ENCODE data around the gene TMC6. TPM values are rescaled to one million over a fixed set of nuclear protein-coding genes. Genes with fewer than 3 reads are reported as not detected.

Gene TMC6
- total and polyA plus RNA-seq, 2 of the 4 experiments (the other 2 are of a cell fraction): 0.19 TPM; not detected in 1

DNA sequence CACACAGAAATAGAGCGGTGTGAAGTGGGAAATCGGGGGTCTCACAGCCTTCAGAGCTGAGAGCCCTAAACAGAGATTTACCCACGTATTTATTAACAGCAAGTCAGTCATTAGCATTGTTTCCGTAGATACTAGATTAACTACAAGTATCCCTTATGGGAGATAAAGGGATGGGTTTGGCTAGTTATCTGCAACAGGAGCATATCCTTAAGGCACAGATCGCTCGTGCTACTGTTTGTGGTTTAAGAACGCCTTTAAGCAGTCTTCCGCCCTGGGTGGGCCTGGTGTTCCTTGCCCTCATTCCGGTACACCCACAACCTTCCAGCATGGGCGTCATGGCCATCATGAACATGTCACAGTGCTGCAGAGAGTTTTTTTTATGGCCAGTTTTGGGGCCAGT lies 27.0 kb downstream of the TMC6 start:
- H2AK5ac ChIP-seq (ENCODE audit: low read depth, low read length): no peak overlapping the region
- TF ChIP-seq, protein P1, sequence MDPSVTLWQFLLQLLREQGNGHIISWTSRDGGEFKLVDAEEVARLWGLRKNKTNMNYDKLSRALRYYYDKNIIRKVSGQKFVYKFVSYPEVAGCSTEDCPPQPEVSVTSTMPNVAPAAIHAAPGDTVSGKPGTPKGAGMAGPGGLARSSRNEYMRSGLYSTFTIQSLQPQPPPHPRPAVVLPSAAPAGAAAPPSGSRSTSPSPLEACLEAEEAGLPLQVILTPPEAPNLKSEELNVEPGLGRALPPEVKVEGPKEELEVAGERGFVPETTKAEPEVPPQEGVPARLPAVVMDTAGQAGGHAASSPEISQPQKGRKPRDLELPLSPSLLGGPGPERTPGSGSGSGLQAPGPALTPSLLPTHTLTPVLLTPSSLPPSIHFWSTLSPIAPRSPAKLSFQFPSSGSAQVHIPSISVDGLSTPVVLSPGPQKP (IDR thresholded peaks at IDR 0.05; ENCODE audit: borderline replicate concordance, low read depth, low read length): no peak
- TF ChIP-seq MXI1 (IDR thresholded peaks at IDR 0.05; ENCODE audit: borderline replicate concordance, low read depth, low read length) (no peak), MAFK (IDR thresholded peaks at IDR 0.05; ENCODE audit: low read depth, low read length) (no peak), RCOR1 (IDR thresholded peaks at IDR 0.05; ENCODE audit: insufficient replicate concordance, low read length) (no peak), NFE2L2 (IDR thresholded peaks at IDR 0.05; ENCODE audit: low read depth, low read length) (no peak), POLR2A (IDR thresholded peaks at IDR 0.05; ENCODE audit: low read depth, low read length) (no peak), RFX5 (IDR thresholded peaks at IDR 0.05; ENCODE audit: low read depth, low read length) (no peak), FOS (IDR thresholded peaks at IDR 0.05; ENCODE audit: low read depth, low read length) (no peak), RAD21 (IDR thresholded peaks at IDR 0.05; ENCODE audit: low read length) (no peak), BHLHE40 (IDR thresholded peaks at IDR 0.05; ENCODE audit: low read depth, low read length) (no peak), SMC3 (IDR thresholded peaks at IDR 0.05; ENCODE audit: low read depth, low read length) (no peak), CEBPB (IDR thresholded peaks at IDR 0.05; ENCODE audit: low read depth, low read length) (no peak)
- TF ChIP-seq, protein P2, sequence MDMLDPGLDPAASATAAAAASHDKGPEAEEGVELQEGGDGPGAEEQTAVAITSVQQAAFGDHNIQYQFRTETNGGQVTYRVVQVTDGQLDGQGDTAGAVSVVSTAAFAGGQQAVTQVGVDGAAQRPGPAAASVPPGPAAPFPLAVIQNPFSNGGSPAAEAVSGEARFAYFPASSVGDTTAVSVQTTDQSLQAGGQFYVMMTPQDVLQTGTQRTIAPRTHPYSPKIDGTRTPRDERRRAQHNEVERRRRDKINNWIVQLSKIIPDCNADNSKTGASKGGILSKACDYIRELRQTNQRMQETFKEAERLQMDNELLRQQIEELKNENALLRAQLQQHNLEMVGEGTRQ (IDR thresholded peaks at IDR 0.05; ENCODE audit: low read depth, low read length): no peak
- TF ChIP-seq, protein P3, sequence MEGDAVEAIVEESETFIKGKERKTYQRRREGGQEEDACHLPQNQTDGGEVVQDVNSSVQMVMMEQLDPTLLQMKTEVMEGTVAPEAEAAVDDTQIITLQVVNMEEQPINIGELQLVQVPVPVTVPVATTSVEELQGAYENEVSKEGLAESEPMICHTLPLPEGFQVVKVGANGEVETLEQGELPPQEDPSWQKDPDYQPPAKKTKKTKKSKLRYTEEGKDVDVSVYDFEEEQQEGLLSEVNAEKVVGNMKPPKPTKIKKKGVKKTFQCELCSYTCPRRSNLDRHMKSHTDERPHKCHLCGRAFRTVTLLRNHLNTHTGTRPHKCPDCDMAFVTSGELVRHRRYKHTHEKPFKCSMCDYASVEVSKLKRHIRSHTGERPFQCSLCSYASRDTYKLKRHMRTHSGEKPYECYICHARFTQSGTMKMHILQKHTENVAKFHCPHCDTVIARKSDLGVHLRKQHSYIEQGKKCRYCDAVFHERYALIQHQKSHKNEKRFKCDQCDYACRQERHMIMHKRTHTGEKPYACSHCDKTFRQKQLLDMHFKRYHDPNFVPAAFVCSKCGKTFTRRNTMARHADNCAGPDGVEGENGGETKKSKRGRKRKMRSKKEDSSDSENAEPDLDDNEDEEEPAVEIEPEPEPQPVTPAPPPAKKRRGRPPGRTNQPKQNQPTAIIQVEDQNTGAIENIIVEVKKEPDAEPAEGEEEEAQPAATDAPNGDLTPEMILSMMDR (conservative IDR thresholded peaks at IDR 0.05; ENCODE audit: low read depth, low read length): no peak
- ChIA-PET CTCF (no interaction called here), POLR2A (ENCODE audit: unreplicated experiment) (no interaction called here)
- dilution Hi-C loops (cut with HindIII; ENCODE audit: low sequenced_read_pairs, unreplicated experiment): no loop called here
- H3K27me3 ChIP-seq (ENCODE audit: control insufficient read depth, insufficient read depth, low read length): no peaks in the 10 kb centered on the region
- no peaks in the 10 kb centered on the region for H3K9me3 ChIP-seq (ENCODE audit: control insufficient read depth, insufficient read depth, low read length)
- no peak overlapping the region for H2AK9ac ChIP-seq (replicated peaks; ENCODE audit: low read depth, low read length, poor library complexity)
- H3K18ac ChIP-seq (ENCODE audit: low read depth, low read length): no peak overlapping the region
- no peak overlapping the region for H3K23ac ChIP-seq (ENCODE audit: low read depth, low read length)
- H3K4me3 ChIP-seq (ENCODE audit: insufficient read depth, low read depth, low read length): no peak overlapping the region
- no peak overlapping the region for H3K14ac ChIP-seq (replicated peaks; ENCODE audit: low read depth, low read length)
- intact Hi-C loops (cut with micrococcal nuclease): no loop called here
- DNase-seq (no peak), ATAC-seq (ENCODE audit: low read depth) (no peak)
- no peak overlapping the region for H2BK120ac ChIP-seq (ENCODE audit: low read depth, low read length)
- no peak overlapping the region for H3K4ac ChIP-seq (ENCODE audit: low read depth, low read length)
- H3K9ac ChIP-seq (ENCODE audit: low read depth, low read length): no peak overlapping the region
- H4K5ac ChIP-seq (ENCODE audit: low read depth, low read length): no peak overlapping the region
- no peak overlapping the region for H2BK15ac ChIP-seq (ENCODE audit: low read depth, low read length)
- H3K9me1 ChIP-seq (ENCODE audit: insufficient read depth, low read length): peaks cover 3% of the 10 kb centered on the region; the same call in 1 of the 2 replicates
- H2BK20ac ChIP-seq (ENCODE audit: low read depth, low read length): no peak overlapping the region
- H3K4me2 ChIP-seq (ENCODE audit: low read depth, low read length): no peak overlapping the region
- no peaks in the 10 kb centered on the region; the same call in 1 of the 2 replicates for H3K4me1 ChIP-seq (ENCODE audit: control insufficient read depth, insufficient read depth, low read length)
- H3K36me3 ChIP-seq (ENCODE audit: control insufficient read depth, insufficient read depth, low read length): peaks cover 42% of the 10 kb centered on the region
- no TSS peak for BruUV-seq (replicated peaks)
- no peak overlapping the region for H4K8ac ChIP-seq (ENCODE audit: low read depth in 2 of 2, low read length in 2 of 2)
- no peak overlapping the region for H4K91ac ChIP-seq (ENCODE audit: insufficient read depth, low read depth, low read length)
- H4K20me1 ChIP-seq (ENCODE audit: insufficient read depth, low read length): no peaks in the 10 kb centered on the region
- H3K27ac ChIP-seq (ENCODE audit: insufficient read depth, low read length): no peak overlapping the region
- no peaks in the 10 kb centered on the region for H3K79me1 ChIP-seq (ENCODE audit: low read depth in 1 of 2, low read length in 2 of 2)
- no peak overlapping the region for H2BK5ac ChIP-seq (ENCODE audit: low read depth, low read length, poor library complexity, severe bottlenecking)
- in situ Hi-C loops (cut with MboI; ENCODE audit: low sequenced_read_pairs): no loop called here
- 93% methylated on average over 4 of the region's 10 CpGs; no CpG with 5 or more reads in 1 of the 2 experiments for WGBS, 2 experiments (ENCODE audit: extremely low coverage in 2 of 2, insufficient read length in 1 of 2)
- no peak overlapping the region for H3K56ac ChIP-seq (ENCODE audit: extremely low read depth, insufficient read depth, low read length)
- no peak overlapping the region for H2AFZ ChIP-seq (replicated peaks; ENCODE audit: low read length, poor library complexity)

Data from IMR-90 (cell line).